Measurements from ENCODE around the gene SCO1.
A peak's percentile ranks its signal among the peaks of the same experiment; 100 is the strongest.

The SCO1 gene

DNA sequence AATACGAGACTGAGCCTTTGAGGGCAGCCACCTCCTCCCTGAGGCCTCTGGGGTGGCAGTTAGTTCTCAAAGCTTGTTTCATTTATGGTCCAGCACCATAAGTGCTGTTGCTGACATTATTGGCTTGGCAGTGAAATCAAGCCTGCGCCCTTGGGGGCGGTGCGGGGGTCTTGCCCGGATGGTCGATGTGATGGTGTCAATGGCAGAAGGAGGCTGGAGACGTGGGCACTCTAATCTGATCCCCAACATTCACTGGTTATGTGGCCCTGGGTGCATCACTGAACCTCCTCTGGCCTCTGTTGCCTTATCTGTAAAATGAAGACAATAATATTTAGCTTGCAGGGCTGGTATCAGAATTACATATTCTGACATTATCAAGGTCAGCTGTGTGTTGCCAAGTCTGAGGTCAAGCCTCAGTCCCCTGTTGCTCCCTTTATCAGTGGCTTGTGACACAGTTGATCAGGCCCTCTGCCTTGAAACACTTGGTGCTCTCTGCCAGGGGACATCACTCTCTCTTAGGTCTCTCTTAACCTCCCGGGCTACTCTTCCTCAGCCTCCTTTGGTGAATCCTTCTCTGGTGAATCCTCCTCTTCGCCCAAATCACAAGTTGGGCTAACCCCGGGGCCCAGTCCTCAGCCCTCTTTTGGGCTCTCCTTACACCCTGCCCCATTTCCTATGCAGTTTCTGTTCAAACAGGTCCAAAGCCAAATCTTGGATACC lies 44.2 kb upstream of the SCO1 start:
- no peak overlapping the region for H3K4me3 ChIP-seq (ENCODE audit: low read depth, low read length)
- H3K36me3 ChIP-seq (replicated peaks): no peaks in the 10 kb centered on the region
- DNase-seq: no peak
- TF ChIP-seq, protein P1, sequence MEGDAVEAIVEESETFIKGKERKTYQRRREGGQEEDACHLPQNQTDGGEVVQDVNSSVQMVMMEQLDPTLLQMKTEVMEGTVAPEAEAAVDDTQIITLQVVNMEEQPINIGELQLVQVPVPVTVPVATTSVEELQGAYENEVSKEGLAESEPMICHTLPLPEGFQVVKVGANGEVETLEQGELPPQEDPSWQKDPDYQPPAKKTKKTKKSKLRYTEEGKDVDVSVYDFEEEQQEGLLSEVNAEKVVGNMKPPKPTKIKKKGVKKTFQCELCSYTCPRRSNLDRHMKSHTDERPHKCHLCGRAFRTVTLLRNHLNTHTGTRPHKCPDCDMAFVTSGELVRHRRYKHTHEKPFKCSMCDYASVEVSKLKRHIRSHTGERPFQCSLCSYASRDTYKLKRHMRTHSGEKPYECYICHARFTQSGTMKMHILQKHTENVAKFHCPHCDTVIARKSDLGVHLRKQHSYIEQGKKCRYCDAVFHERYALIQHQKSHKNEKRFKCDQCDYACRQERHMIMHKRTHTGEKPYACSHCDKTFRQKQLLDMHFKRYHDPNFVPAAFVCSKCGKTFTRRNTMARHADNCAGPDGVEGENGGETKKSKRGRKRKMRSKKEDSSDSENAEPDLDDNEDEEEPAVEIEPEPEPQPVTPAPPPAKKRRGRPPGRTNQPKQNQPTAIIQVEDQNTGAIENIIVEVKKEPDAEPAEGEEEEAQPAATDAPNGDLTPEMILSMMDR (IDR thresholded peaks at IDR 0.05; ENCODE audit: low read depth, low read length, missing control alignments): no peak
- H3K27me3 ChIP-seq (replicated peaks): no peaks in the 10 kb centered on the region
- no peak overlapping the region for H3K27ac ChIP-seq
- in situ Hi-C loops (cut with HindIII; ENCODE audit: low pct_ligation_motif_present, low sequenced_read_pairs): loop anchor here (25.0 kb wide), 1 partner anchor 1246 kb away; the partner anchor contains the start of gene ZNF18

DNA sequence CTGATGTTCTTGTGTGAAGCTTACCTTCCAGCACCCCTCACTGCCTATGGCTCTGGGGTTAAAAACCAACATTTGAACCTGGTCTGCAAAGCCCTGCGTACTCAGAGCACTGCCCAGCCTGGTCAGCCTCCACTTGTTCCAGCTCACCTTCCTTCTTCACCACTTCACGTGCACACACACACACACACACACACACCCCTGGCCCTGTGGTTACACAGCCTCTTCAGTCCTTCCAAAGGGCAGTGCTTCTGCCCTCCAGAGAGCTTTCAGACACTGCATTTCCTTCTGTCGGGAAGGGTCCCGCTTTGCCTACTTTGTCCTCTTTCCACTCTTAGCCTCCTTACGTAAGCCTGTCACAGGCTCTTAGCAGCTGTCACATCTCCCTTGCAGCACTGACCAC lies 42.1 kb upstream of the SCO1 start:
- Histone ChIP-seq H3K36me3 (replicated peaks) (no peaks in the 10 kb centered on the region), H3K4me3 (ENCODE audit: low read depth, low read length) (no peak overlapping the region), H3K27ac (no peak overlapping the region), H3K27me3 (replicated peaks) (no peaks in the 10 kb centered on the region)
- DNase-seq: no peak
- in situ Hi-C loops (cut with HindIII; ENCODE audit: low pct_ligation_motif_present, low sequenced_read_pairs): loop anchor here (25.0 kb wide), 1 partner anchor 1248 kb away; the partner anchor contains the start of gene ZNF18
- TF ChIP-seq, protein P1 (IDR thresholded peaks at IDR 0.05; ENCODE audit: low read depth, low read length, missing control alignments): no peak

DNA sequence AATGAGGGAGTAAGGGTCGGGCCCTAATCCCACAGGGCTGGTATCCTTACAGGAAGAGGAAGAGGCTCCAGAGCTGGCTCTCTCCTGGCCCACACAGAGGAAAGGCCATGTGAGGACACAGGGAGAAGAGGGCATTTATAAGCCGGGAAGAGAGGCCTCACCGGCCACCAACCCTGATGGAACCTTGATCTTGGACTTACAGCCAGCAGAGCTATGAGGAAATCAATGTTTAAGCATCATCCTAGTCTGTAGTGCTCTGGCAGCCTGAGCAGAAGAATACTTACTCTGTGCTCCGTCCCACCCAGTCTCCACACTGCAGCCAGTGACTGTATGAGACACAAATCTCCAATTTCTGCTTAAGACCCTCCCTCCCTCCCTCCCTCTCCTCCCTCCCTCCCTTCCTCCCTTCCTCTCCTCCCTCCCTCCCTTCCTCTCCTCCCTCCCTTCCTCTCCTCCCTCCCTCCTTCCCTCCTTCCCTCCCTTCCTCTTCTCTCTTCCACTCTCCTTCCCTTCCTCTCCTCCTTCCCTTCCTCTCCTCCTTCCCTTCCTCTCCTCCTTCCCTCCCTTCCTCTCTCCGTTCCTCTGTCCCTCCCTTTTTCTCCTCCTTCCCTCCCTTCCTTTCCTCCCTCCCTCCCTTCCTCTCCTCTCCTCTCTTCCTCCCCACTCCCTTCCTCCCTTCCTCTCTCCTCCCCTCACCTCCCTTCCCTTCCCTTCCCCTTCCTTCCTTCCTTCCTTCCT lies 41.4 kb upstream of the SCO1 start:
- no peak for DNase-seq
- no peaks in the 10 kb centered on the region for H3K27me3 ChIP-seq (replicated peaks)
- in situ Hi-C loops (cut with HindIII; ENCODE audit: low pct_ligation_motif_present, low sequenced_read_pairs): loop anchor here (25.0 kb wide), 1 partner anchor 1249 kb away; the partner anchor contains the start of gene ZNF18
- TF ChIP-seq, protein P1 (IDR thresholded peaks at IDR 0.05; ENCODE audit: low read depth, low read length, missing control alignments): no peak
- no peak overlapping the region for H3K27ac ChIP-seq
- no peaks in the 10 kb centered on the region for H3K36me3 ChIP-seq (replicated peaks)
- H3K4me3 ChIP-seq (ENCODE audit: low read depth, low read length): no peak overlapping the region

DNA sequence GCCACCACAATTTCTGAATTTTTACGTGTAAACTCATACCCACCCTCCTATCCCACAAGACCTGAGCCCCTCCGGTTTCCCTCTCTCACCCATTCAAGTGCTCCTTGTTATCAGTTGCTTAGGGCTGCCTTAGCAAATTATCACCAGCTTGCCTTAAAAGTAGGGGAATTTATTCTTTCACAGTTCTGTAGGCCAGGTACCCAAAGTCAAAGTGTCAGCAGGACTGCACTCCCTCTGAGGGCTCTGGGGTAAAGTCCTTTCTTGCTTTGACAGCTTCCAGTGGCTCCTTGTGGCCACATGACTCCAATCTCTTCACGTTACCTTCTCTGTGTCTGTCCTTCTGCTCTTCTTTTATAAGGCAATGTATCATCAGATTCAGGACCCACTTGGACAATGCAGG lies 40.4 kb upstream of the SCO1 start:
- Histone ChIP-seq H3K36me3 (replicated peaks) (no peaks in the 10 kb centered on the region), H3K27ac (no peak overlapping the region), H3K4me3 (ENCODE audit: low read depth, low read length) (no peak overlapping the region), H3K27me3 (replicated peaks) (no peaks in the 10 kb centered on the region)
- TF ChIP-seq, protein P1 (IDR thresholded peaks at IDR 0.05; ENCODE audit: low read depth, low read length, missing control alignments): no peak
- DNase-seq: no peak
- in situ Hi-C loops (cut with HindIII; ENCODE audit: low pct_ligation_motif_present, low sequenced_read_pairs): loop anchor here (25.0 kb wide), 1 partner anchor 1250 kb away; the partner anchor contains the start of gene ZNF18

DNA sequence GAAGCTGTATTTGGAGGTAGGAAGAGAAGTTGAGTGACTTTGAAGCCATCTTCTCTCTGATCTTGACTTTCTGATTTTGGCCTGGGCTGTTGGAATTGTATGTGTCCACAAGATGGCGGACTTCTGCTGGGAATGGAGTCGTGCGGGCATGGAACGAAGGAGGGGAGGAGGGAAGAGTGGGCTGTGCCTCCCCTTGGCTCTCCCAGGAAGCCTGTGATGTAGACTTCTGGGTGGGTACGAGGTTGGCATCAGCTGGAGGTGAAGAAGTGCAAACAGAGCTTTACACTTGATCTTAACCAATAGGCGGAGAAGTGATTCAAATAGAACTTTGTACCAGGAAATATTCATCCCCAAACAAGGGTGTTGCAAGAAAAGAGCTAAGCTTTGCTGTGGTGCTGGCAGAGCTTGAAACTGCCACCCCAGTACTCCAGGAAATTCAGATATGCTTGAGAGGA lies 39.9 kb upstream of the SCO1 start:
- no peak overlapping the region for H3K4me3 ChIP-seq (ENCODE audit: low read depth, low read length)
- no peaks in the 10 kb centered on the region for H3K36me3 ChIP-seq (replicated peaks)
- in situ Hi-C loops (cut with HindIII; ENCODE audit: low pct_ligation_motif_present, low sequenced_read_pairs): loop anchor here (25.0 kb wide), 1 partner anchor 1250 kb away; the partner anchor contains the start of gene ZNF18
- TF ChIP-seq, protein P1 (IDR thresholded peaks at IDR 0.05; ENCODE audit: low read depth, low read length, missing control alignments): peak; percentile 87
- peak; percentile 47 for DNase-seq
- H3K27ac ChIP-seq: no peak overlapping the region
- no peaks in the 10 kb centered on the region for H3K27me3 ChIP-seq (replicated peaks)
